Measurements from ENCODE around the gene NRAS.

NRAS gene

DNA sequence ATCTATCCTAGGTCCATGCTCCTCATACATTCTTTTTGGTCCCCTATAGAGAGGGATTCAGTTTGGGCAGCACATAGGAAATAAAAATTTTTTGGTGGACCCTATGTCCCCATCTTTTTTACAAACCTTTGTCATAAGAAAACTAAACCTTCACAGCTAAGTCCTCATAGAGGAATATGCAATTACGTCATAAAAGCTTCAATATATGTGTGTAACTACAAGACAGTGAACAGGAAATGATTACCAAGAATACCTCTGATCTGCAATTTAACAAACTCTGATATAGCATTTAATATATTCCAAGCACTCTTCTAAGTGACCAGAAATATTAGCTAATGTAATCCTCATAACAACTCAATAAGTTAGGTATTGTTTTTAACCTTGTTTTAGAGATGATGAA, 40.5 kb downstream of the NRAS start:
- no peak for DNase-seq (ENCODE audit: low read depth)

GRCh38 chr1:114671939-114672275, 44.7 kb downstream of the NRAS start:
- DNase-seq (ENCODE audit: low read depth), result no peak

DNA sequence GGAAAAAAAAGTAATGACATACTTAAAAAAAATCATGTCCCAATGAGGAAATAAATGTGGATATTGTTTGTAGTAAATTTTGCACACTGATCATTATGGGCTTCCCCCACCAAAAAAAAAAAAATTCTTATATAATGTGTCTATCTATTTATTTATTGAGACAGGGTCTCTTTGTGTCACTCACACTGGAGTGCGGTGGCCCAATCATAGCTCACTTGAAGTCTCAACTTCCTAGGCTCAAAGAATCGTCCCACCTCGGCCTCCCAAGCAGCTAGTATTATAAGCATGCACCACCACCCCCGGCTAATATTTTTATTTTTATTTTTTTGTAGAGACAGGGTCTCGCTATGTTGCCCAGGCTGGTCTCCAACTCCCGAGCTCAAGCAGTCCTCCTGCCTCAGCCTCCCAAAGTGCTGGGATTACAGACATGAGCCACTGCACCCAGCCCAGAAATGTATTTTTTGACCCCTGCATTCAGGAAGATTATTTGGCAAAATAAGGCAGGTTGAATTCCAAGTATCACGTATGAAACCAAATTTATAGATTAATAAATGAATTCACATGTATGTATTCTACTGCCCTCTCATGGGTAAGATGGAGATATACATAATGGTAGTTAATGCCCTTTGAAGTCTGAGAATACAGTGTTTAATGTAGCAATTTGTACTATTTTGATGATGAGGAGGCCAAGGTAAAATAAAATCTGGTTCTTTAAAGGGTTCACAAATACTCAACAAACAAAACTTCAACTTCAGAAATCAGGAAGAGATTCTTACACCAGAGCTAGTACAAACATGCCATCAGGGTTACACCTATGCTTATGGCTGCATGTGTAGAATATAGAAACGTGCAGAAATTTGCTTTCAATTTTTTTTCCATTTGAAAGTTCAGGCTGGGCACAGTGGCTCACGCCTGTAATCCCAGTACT, 45.3 kb downstream of the NRAS start:
- DNase-seq (ENCODE audit: low read depth), result no peak

- DNase-seq (ENCODE audit: low read depth), result peak; percentile 83
Measured at GRCh38 chr1:114670083-114671010, 46.2 kb downstream of the NRAS start.

DNA sequence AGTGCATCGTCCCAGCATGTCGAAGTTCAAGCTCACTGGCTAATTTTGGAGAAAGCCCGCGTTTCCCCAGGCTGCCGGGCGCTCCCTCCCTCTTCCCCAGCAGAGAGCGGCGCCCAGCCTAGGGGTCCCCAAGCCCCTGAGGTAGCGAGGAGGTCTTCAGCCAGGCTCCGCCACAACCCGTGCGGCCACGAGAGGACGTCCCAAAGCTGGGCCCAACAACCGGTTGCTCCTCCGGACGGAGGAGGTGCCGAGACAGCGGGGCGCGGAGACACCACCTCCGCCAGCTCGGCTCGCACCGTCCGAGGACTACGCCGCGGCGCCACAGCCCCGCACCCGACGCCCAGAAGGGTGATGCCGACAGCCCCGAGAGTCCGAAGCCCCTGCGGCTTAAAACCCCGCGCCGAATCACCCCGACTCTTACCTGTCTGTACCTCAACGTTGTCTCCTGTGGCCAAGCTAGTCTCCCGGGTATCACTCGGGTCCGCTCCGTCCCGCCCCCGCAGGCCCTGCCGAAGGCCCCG, 46.9 kb downstream of the NRAS start, which contains the start of gene DENND2C:
TSS of gene DENND2C (minus strand) at position 488 of the 521 bp plus-strand sequence. CDS start 44,065 bp downstream, outside the sequence.
- DNase-seq (ENCODE audit: low read depth), result no peak

DNA sequence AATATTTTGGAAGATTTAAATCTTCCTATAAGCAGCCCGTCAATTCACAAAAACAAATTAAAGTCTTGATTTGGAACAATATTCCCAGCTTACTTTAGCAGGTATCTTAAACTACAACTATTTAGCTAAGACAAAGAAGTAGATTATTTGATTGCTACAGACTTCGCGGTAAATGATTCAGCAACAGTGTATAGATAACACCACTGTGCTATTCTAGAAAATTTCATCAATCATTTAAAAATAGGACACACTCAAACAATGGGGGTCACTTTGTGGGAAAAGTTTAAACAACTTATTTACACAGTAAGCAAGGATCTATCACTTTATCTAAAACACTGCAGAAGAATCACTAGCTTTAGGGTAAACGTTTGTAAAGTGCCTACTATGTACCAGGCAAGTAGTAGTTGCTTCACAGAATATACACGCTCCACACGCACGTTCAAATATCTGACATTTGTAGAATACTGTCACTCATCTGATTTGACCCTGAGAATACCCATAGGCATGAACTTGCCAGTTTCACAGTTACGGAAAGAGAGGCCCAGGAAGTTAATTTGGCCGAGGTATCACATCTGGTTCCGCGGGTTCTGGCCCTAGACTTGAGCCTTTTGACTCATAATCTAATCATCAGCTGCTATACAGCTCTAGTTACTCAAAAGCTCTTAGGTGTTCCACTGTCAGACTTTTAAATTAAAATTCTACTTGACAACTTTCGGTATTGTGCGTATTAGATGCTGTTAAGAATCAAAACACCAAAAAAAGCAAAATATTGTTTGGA, 47.6 kb downstream of the NRAS start:
- DNase-seq (ENCODE audit: low read depth), result no peak

DNA sequence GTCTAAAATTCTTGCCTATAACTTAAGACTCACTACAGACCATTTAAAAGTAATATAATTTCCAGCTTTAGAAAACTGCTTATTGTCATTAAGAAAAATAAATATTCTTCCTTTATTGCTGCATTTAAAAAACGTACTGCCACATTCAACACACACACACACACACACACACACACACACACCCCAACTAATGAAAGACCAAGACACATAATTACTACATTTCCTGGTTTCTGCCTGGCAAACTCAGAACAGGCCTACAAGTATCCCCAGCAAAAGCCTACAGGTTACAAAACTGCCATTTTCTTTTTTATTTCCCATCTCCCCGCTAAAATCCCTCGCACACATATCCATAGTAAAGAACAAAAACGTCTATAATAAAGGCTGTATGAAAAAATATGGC, 48.2 kb downstream of the NRAS start:
- DNase-seq (ENCODE audit: low read depth), result no peak

GRCh38 chr1:114666954-114667353, 49.6 kb downstream of the NRAS start:
- no peak for DNase-seq (ENCODE audit: low read depth)

- no peak for DNase-seq (ENCODE audit: low read depth)
Measured at GRCh38 chr1:114660238-114660637, 56.3 kb downstream of the NRAS start.
